RKO (cell line): ENCODE data around the gene UPK1A.

Experiments
- DNase-seq: peaks from one replicate; pipeline ENCODE4 v3.0.0-alpha.2; 2016; ENCODE audit warnings: low spot score

UPK1A gene

DNA sequence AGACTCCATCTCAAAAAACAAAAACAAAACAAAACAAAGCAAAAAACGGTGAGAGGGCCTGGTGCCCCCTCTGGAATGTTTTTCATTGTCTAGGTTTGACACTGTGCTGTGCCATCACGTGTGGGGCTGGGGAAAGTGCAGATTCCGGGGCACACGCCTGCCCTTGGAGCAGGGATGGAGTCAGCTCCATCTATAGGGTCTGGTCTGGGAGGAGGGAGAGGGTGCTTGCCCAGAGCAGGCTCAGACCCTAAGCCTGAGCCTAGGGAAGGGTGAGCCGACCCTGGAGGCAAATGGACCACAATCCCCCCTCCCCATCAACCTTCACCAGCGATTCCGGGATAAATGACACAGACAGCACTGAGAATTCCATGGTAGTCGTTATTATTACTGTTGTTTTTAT, 27.1 kb downstream of the UPK1A start:
- no peak for DNase-seq

DNA sequence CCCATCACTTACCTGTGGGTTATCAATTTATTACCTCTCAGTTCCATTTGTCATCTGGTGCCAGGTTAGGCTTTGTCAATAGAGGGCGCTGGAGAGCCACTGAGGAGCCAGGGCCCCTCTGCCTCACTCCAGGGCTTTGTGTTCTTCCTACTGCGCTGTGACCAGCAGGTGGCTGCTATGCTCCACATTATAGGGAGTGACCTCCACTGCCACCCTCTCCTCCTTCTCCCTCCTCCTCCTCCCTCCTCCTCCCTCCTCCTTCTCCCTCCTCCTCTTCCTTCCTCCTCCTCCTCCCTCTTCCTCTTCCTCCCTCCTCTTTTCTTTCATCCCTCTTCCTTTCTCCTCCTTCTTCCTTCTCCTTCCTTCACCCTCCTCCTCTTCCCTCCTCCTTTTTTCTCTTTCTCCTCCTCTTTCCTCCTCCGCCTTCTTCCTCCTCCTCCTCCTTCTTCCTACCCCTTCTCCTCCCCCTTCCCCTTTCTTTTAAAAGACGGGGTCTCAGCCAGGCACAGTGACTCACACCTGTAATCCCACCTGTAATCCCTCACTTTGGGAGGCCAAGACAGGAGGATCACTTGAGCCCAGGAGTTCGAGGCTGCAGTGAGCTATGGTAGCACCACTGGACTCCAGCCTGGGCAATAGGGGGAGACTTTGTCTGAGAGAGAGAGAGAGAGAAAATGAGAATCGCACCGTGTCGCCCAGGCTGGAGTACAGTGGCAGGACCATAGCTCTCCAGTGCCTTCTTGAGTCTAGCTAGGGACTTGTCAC, 27.7 kb downstream of the UPK1A start:
- DNase-seq = peak; percentile 88

DNA sequence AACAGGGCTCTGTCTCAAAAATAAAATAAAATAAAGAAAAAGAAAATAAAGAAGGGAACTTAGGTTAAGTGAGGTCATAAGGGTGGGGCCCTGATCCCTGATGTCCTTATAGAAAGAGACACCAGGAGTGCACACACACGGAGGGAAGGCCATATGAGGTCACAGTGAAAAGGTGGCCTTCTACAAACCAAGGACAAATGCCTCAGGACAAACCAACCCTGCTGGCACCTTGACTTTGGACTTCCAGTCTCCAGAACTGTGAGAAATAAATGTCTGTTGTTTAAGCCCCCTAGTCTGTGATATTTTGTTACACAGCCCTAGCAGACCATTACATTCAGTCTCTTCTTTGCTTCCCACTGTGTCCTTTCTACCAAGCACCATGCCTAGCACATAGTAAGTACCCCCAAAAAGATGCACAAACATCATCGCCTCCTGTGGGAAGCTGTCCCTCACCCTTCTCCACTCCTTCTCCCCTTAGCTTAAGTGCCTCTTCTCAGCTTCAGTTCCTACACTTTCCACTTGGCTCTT, 29.6 kb downstream of the UPK1A start:
- no peak for DNase-seq

DNA sequence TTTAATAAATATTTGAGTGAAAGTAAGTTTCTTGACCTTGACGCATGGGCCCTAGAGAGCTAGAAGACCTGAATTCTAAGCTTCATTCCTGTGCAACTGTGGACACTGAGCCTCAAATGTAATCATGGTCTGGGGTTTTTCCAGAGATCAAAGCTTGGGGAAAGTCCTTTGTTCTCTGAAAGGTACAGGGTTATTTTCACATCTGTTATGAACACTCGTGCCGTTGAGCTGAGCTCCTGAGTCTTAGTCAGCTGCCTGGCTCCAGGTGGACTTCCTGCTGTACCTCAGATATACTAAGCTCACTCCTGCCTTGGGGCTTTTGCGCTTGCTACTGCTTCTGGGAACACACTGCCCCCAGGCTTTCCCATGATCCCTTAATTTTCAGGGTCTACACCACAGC, 30.5 kb downstream of the UPK1A start:
- DNase-seq = no peak

DNA sequence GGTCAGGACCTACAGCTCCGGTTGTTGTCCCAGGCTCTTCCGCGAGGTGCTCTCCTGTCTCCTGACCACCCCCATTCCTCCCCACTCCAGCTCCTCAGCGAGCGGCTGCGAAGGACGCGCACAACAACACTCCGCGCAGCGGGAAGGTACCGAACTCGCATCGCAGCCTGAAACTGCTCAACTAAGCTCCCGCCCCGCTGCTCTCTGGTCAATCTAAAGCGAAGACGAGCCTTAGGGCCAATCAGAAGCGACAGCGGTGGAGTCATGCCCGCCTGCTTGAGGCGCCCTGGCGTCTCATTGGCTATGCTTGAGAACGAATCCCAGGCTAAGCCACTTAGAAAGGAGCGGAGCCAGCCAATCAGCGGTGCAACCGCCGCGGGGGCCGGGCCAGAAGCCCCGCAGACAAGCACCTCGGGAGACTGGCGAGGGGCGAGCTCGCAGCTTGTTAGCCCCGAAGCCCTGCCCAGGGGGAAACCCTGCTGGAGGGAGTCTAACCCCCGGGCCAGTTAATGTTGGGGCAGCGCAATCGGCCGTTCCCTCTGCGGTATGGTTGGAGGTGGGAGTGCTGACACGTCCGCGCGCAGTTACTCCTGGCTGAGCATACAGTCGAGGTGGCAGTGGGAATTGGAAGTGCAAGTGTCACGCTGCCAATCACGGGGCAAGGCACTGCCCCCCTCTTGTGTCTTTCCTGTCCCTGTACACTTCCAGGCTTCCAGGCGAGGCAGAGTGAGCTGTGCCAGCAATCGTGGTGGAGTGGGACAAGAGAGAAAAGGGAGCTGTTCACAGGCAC, 36.1 kb downstream of the UPK1A start:
- peak; percentile 95 for DNase-seq

DNA sequence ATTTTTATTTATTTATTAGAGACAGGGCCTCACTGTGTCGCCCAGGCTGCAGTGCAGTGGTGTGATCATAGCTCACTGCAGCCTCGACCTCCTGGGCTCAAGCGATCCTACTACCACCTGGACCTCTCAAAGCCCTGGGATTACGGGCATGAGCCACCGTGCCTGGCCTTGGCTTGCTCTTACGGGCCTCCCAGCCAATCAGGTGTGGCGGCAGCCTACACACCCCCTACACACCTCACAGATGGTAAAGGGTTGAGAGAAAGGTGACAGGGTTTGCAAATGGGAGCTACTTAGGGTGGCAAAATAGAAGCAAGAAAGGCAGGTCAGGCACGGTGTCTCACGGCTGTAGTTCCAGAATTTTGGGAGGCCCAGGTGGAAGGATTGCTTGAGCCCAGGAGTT, 37.0 kb downstream of the UPK1A start:
- no peak for DNase-seq

DNA sequence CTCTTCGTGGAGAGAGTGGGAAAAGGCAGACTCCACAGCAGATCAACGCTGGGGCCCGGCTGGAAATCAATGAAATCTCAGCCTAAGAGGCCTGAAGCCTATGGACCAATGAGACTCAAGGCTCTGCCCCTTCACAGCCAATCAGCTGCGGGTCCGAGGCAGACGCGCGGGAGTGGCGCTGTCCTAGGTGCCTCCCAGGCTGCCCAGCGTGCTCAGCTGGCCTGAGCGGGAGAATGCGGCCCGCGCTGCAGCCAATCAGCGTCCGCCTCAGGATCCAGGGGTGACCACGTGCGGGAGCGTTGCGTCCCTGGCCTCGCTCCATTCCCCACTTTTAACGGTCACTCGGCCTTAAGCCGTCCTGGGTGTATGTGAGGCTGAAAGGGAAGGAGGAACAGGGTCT, 37.9 kb downstream of the UPK1A start, which contains the start of gene ZBTB32:
ZBTB32 (plus strand) TSS at position 341 of the 400 bp plus-strand sequence. CDS start 10,069 bp downstream, outside the sequence.
- DNase-seq = no peak

DNA sequence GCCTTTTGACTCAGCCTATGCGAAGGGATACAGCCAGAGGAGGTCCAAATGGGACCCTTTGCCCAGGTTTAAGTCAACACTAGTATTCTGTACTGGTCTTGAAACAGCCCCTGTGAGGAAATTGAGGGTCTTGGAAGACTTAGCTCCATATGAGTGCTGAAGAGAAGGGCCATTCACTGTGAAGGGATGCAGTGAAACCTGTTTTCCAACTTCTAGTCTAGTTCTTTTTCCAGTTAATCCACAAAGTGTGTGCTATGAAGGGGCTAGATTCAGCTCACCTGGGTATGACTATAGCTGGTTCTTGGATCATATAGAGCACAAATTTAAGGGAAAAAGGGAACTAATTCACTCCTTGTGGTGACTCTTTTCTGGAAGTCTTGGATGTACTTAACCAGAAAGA, 42.1 kb downstream of the UPK1A start:
- DNase-seq = no peak

DNA sequence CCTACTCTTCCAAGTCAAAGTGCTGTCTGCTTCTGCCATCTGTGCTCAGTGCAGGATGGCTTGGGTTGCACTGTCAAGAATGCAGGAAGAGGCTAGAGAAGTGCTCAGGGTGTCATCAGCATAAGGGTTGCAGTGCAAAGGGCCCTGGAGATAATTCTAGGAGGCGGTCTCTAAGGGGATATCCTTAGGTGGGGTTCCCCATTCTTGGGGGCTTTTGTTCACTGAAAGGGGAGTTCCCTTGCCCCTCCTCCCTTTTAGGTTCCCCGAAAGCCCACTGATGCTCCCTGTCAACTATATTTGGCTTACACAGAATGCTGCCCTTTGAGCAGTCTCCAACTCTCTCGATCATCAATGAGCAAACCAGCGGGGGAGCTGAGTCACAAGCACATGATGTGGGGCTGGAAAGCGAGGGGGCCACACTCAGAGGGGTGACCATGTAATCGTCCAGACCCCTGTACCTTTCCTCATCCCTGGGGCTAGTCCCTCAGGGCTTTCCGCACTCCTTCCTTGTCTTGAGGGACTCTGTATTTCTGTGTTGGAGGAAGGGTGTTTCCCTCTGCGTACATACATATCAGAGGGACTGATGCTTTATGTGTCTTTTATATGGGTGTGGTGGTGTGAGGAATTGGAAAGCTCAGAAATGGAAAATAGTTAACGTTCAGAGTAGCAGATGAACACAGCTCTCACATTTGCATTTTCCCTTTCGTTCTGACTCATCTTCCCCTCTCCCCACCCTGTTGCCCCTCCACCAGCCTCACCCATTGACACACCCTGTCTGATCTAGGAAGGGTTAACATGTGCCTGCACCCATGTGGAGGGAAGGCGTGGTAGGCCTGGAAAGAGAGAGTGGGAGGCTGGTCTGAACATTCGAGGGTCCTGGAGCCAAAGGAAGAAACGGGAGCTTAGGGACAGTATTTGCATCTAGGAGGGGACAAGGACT, 44.7 kb downstream of the UPK1A start:
- no peak for DNase-seq

DNA sequence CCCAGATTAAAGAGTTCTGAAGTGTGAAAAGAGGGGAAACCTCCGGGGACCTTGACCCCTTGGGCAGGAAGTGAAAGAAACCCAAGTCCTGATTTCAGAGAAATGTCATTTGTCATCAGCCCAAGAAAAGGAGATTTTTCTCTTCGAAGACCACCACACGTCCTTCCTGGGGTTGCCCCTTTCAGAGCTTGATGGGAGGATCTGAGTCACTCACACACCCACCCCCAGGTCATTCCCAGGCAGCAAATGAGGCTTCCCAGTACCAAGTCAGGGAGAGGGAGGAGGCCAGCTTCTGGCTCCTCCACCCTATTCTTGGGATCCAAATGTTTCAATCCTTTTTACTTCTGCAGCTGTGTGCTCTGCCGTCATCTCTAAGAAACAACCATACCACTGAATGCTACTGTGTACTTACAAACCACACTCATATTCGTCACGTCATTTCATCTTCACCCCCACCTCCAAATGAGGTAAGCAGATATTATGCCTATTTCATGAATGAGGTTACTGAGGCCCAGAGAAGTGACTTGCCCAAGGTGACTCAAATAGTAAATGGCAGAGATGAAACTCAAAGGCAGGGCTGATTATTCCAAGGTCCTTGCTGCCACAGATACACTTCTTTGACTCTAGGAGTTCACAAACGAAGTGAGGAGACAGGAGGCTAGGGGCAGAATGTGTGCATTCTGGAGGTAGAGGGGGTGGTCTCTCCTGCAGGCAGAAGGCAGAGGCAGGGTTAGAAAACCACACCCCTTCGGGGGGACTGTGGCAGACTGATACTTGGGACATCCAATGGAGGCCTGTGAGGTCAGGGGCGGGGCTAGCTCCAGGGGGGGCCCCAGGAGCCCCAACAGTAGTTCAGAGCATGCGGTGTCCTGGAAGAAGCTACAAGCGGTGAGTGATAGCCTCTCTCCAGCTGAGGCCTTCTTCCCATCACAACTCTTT, 46.5 kb downstream of the UPK1A start:
- no peak for DNase-seq

DNA sequence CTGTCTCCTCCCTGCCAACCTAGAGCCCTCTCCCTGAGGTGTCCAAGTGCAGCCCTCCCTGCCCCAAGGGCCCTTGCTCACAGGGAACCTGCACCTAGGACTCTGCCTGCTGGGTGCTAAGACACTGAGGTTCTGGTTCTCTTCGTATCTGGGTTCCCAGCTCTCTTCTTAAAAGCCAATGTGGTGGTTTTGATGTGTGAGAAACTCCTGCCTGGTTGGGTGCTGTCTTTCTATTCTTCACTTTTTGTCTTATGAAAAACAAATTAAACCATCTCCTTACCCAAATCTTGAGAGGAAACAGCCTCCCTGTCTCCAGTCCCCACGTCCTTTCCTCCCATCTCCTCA, 47.2 kb downstream of the UPK1A start:
- no peak for DNase-seq

DNA sequence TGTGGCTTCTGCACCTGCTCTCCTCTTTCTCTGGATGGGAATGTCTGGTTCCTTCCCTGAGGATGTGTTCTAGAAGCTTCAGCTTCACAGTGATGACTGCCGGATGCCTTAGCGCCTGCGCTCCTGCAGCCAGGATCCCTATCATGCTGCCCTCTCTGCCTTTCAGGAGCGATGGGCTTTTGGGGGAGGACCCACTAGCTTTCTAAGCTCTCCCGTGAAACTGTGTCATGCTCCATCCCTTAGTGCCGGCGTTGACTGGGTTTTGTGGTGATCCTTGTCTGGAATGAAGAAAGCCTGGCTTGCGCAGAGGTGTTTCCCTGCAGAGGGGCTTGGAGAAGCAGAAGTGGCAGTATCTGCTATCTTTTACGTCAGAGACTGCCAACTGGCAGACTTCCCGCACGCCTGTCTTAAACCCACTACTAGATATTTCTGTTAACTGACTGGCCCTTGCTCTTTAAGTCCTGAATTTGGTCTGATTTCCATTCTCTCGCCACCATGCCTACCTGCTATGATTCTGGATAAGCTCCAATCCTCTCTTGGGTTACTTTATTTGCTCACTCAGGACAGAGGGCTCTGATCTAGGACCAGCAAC, 47.7 kb downstream of the UPK1A start:
- DNase-seq = no peak

DNA sequence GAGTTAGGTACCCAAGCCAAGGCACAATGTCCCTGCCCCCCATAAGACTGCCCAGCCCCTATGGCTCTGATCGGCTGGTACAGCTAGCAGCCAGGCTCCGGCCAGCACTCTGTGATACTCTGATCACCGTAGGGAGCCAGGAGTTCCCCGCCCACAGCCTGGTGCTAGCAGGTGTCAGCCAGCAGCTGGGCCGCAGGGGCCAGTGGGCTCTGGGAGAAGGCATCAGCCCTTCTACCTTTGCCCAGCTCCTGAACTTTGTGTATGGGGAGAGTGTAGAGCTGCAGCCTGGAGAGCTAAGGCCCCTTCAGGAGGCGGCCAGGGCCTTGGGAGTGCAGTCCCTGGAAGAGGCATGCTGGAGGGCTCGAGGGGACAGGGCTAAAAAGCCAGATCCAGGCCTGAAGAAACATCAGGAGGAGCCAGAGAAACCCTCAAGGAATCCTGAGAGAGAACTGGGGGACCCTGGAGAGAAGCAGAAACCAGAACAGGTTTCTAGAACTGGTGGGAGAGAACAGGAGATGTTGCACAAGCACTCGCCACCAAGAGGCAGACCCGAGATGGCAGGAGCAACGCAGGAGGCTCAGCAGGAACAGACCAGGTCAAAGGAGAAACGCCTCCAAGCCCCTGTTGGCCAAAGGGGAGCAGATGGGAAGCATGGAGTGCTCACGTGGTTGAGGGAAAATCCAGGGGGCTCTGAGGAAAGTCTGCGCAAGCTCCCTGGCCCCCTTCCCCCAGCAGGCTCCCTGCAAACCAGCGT, 48.5 kb downstream of the UPK1A start:
- DNase-seq = no peak

DNA sequence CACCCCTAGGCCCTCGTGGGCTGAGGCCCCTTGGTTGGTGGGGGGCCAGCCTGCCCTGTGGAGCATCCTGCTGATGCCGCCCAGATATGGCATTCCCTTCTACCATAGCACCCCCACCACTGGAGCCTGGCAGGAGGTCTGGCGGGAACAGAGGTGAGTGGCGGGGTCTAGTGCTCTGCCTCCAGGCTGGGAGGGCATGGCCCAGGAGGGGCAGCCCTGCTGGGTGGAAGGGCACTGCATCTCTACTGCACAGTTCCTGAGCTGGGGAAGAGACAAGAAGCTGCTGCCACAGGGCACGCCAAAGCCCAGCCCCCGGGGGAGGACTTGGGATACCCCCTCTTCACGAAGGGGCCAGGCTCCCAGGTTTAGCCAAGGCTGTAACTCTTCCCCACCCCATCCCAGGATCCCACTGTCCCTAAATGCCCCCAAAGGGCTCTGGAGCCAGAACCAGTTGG, 49.1 kb downstream of the UPK1A start:
- no peak for DNase-seq

DNA sequence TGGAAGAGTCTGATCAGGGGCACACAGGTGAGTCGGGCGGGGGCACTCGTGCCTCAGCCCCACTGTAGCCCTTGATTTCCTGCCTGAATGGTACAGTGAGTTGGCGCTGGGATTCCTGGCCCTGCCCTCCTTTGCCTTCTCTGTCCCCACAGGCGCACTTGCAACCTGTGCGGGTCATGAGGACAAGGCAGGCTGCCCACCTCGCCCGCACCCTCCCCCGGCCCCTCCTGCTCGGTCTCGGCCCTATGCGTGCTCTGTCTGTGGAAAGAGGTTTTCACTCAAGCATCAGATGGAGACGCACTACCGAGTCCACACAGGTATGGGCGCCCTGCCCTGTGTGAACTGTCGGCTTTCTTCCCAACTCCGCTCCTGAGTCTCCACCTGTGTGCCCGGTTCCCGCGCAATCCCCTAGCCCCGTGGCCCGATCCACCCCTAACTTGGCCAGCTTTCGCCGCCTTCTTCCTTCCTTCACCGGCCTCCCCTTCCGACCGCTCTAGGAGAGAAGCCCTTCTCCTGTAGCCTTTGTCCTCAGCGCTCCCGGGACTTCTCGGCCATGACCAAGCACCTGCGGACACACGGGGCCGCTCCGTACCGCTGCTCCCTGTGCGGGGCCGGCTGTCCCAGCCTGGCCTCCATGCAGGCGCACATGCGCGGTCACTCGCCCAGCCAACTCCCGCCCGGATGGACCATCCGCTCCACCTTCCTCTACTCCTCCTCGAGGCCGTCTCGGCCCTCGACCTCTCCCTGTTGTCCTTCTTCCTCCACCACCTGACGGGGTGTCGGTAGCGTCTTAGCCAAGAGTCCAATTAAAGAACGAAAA, 49.9 kb downstream of the UPK1A start:
- no peak for DNase-seq

DNA sequence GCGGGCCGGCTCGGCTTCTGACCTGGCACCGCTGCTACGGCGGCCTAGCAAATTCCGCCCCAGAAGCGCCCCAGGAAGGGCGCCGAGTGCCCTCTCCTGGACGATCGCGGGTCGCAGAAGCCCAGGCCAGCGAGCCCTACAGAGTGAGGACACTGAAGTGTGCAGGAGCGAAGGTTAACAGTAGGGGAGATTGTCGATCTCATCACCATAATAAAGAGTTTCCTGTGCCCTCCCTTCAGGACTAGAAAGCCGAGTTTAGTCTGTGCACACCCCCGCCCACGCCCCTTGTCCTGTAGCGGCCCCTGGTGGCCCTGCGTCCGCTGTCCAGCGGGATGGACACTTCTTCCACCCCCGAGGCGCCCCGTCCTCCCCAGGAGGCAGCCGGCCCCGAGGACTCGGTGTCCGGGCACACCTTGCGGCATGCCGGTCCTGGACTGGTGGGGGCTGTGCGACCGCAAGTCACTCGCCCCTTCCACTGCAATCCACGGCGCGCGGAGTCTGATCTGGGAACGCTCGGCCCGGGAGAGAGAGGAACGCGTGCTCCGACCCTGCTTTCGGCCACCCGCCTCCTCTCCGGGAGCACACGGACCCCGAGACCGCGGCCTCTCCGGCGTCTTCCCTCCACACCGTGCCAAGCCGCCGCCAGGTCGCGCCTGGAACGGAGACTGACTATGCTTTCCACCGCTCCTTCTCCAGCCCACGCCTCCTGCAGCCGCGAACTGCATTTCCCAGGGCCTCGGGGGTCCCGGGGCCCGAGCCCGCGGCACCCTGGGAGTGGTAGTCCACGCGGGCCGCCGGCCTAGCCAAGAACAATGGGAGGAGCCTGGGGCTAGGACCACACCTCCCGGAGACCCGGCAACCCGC, 50.7 kb downstream of the UPK1A start:
- DNase-seq = peak; percentile 96

DNA sequence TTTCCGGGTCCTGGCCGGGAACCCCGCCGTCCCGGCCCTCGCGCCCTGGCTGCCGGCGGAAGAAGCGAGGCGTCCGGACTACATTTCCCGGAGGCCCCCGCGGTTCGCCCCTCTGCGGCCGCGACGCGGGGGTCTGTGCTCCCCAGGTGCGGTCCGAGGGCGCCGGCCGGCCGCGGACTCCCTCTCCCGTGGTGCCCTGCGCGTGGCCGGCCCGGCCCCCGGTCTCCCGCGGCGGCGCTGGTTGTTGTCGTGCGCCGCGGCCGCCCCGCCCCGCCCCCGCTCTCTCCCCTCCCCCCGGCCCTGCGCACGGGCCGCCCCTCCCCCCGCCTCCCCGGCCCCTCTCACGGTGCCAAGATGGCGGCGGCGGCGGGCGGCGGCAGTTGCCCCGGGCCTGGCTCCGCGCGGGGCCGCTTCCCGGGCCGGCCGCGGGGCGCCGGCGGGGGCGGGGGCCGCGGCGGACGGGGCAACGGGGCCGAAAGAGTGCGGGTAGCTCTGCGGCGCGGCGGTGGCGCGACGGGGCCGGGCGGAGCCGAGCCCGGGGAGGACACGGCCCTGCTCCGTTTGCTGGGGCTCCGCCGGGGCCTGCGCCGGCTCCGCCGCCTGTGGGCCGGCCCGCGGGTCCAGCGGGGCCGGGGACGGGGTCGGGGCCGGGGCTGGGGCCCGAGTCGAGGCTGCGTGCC, 51.5 kb downstream of the UPK1A start, which contains the start of gene KMT2B:
KMT2B (plus strand) TSS at position 339 of the 680 bp plus-strand sequence; CDS start at position 355, 16 bp downstream.
- DNase-seq = no peak
